Fibroblast of mammary gland (primary cell): ENCODE measurements around the gene RASSF7.
"Not testable (repeated sequence)": the region's sequence is repeated elsewhere in the genome, so short reads cannot be mapped to it uniquely, and the experiment has no call there.

Experiments used
- DNase-seq: peaks from one replicate; pipeline ENCODE4 v3.0.0-alpha.2; 2010; ENCODE audit warnings: low read depth
- H3K4me3 ChIP-seq: 2 replicates; pipeline ENCODE4 v1.5.1; 2011; ENCODE audit warnings: low read depth, mild to moderate bottlenecking, low read length, moderate library complexity; ENCODE audit not compliant: control insufficient read depth
- CTCF ChIP-seq: conservative IDR thresholded peaks from 2 replicates; pipeline ENCODE4 v1.5.1; 2011; ENCODE audit warnings: low read depth, low read length, inconsistent platforms; ENCODE audit not compliant: control insufficient read depth, insufficient read depth

The RASSF7 gene

GRCh38 chr11:569158-569885, 8.6 kb downstream of the RASSF7 start:
- TF ChIP-seq CTCF, result no peak
- no peak for DNase-seq
- peak overlapping the region; percentile 40 for H3K4me3 ChIP-seq

GRCh38 chr11:571802-572185, 11.0 kb downstream of the RASSF7 start:
- no peak overlapping the region for H3K4me3 ChIP-seq
- no peak for TF ChIP-seq CTCF
- DNase-seq, result no peak

GRCh38 chr11:573146-573759, 12.5 kb downstream of the RASSF7 start:
- no peak for TF ChIP-seq CTCF
- no peak for DNase-seq
- H3K4me3 ChIP-seq, result no peak overlapping the region

GRCh38 chr11:574031-574570, 13.3 kb downstream of the RASSF7 start:
- not testable (repeated sequence) for DNase-seq, H3K4me3 ChIP-seq

GRCh38 chr11:574632-575312, 14.0 kb downstream of the RASSF7 start:
- DNase-seq, result no peak
- H3K4me3 ChIP-seq, result peak overlapping the region; percentile 49
- no peak for TF ChIP-seq CTCF

GRCh38 chr11:575313-575995, 14.7 kb downstream of the RASSF7 start:
- DNase-seq, result no peak
- H3K4me3 ChIP-seq, result peak overlapping the region; percentile 49
- TF ChIP-seq CTCF, result no peak
